A549 treated with RU486 at 1 μM for 4 hours (cell line): ENCODE measurements around the gene EEF2KMT. TPM values are rescaled to one million over a fixed set of nuclear protein-coding genes. Genes with fewer than 3 reads are reported as not detected.

Experiments used
- total RNA-seq: library from RNA; stranded (reverse); fragments of 200-300 nt; extraction: Qiagen RNA extraction; gene quantifications from 5 replicates; pipeline ENCODE4 v1.2.3, GENCODE V29; 2022; ENCODE audit warnings: low read depth

Gene EEF2KMT
- total RNA-seq = 21.2 to 31.0 TPM (median 26.8 TPM) in 5 replicates

DNA sequence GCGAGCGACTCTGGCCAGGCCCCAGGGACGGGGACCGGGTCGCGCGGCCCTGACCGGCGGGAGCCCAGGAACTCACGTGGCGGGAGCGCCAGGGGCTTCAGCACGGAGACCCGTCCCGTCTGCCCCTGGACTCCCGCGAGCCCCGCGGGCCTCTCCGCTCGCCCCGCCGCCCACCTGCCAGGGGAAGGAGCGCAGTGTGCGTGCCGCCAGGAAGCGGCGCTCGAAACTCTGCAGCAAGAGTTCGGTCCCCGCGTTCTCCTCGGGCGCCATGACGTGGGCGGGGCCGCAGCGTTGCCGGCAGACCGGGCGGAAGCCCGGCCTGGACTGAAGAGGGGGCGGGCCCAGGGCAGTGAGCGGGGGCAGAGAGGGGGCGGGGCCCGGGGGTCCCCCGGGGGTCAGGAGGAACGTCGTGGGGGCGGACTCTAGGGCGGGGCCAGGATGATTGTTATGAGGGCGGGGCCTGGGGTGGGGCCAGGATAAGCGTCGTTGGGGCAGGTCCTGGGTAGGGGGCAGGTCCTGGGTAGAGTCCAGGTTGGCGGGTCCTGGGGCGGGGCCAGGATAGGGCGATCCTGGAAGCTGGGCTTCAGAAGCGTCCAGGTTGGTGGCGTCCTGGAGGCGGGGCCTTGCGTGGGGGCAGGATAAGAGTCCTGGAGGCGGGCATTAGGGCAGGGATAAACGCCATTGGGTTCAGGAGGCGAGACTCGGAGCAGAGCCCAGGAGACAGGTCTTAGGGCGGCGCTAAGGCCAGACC, at the start of gene EEF2KMT:
TSS of gene EEF2KMT (minus strand) at position 326 of the 751 bp plus-strand sequence. CDS start at position 270, 56 bp downstream.

DNA sequence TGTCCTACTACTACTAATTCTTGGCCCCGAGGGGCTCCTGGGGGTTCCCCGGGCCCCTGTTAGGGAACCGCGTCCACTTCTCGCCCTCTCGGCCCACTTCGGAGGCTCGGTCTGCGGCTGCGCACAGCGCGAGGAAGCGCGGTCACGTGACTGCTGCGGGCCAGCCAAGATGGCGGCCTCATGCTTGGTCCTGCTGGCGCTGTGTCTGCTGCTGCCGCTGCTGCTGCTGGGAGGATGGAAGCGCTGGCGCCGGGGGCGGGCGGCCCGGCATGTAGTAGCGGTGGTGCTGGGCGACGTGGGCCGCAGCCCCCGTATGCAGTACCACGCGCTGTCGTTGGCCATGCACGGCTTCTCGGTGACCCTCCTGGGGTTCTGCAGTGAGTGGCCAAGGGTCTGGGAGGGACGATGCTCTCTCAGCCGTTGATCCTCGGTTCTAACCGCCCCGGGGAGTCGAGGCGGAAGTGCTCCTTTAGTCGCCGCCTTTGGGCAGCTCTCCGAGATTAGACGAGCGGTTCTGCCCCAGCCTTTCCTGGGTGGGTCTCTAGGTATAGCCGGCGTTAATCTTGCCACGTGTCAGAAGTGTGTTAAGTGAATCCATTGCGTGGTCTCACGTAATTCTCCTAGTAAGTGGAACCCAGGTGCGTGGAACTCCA, 25.8 kb downstream of the EEF2KMT start, which contains the start of gene ALG1:
TSS of gene ALG1 (plus strand) at position 163 of the 653 bp plus-strand sequence. CDS start at position 170, 7 bp downstream.

GRCh38 chr16:5065813-5066212, 31.8 kb downstream of the EEF2KMT start, which contains the start of gene C16orf89:
TSS of gene C16orf89 (minus strand) at chr16:5065956. CDS start at chr16:5065908, 48 bp downstream.

Other genes with a start within 250 kb of the EEF2KMT start
- gene PPL, start 160.6 kb downstream of the EEF2KMT start, total RNA-seq = 1.9 to 2.7 TPM (median 2.4 TPM) in 5 replicates
- 0.05 to 0.09 TPM (median 0.06 TPM) in 4 of 5 replicates, not detected in the other for gene SEC14L5, start 139.5 kb downstream of the EEF2KMT start, total RNA-seq
- gene NAGPA, start 63.9 kb downstream of the EEF2KMT start, total RNA-seq = 13.1 to 20.2 TPM (median 17.0 TPM) in 5 replicates
- not detected in 5 replicates for gene C16orf89, start 31.8 kb downstream of the EEF2KMT start, total RNA-seq
- gene ALG1, start 26.0 kb downstream of the EEF2KMT start, total RNA-seq = 31.9 to 41.2 TPM (median 38.8 TPM) in 5 replicates